HepG2 (cell line): ENCODE measurements around the gene LTBR. TPM values are rescaled to one million over a fixed set of nuclear protein-coding genes. Genes with fewer than 3 reads are reported as not detected.

Experiments used
- CBX5 ChIP-seq: sonication (generic); formaldehyde crosslinking; IDR thresholded peaks from 2 replicates; pipeline ENCODE4 v1.4.0; 2020; ENCODE audit warnings: missing genetic modification reagents, borderline replicate concordance
- CCAR2 ChIP-seq: fragments of 200-400 bp; formaldehyde crosslinking; optimal IDR thresholded peaks from 2 replicates; pipeline ENCODE3; 2018; ENCODE audit warnings: low read depth, mild to moderate bottlenecking, low read length, moderate library complexity
- DNMT1 ChIP-seq: sonication (generic); formaldehyde crosslinking; IDR thresholded peaks from 2 replicates; pipeline ENCODE4 v1.5.1; 2020; ENCODE audit warnings: mild to moderate bottlenecking, missing genetic modification reagents
- KLF11 ChIP-seq: IDR thresholded peaks from 2 replicates; pipeline ENCODE4 v1.6.1; 2016; ENCODE audit warnings: missing compliant biosample characterization
- KLF16 ChIP-seq, 2 experiments: sonication (generic) in 1 of 2; formaldehyde crosslinking in 1 of 2; IDR thresholded peaks; 2 replicates each; pipeline versions ENCODE4 v1.6.1 to v1.8.0; 2016 to 2023; ENCODE audit warnings: missing genetic modification reagents in 2 of 2, missing compliant biosample characterization in 1 of 2
- MAF1 ChIP-seq: sonication (generic); formaldehyde crosslinking; IDR thresholded peaks from 2 replicates; pipeline ENCODE4 v1.5.0; 2020; ENCODE audit warnings: missing genetic modification reagents, borderline replicate concordance
- NAIF1 ChIP-seq: sonication (generic); formaldehyde crosslinking; IDR thresholded peaks from 2 replicates; pipeline ENCODE4 v1.5.0; 2020; ENCODE audit warnings: mild to moderate bottlenecking, missing genetic modification reagents, borderline replicate concordance
- NFYB ChIP-seq: sonication (generic); formaldehyde crosslinking; IDR thresholded peaks from 2 replicates; pipeline ENCODE4 v1.4.0; 2020; ENCODE audit warnings: missing genetic modification reagents
- NONO ChIP-seq, 2 experiments: fragments of 450-650 bp in 1 of 2; sonication (generic) in 1 of 2; formaldehyde crosslinking in 1 of 2; IDR thresholded peaks in 1 of 2; conservative IDR thresholded peaks in 1 of 2; 2 replicates each; pipeline versions ENCODE4 v1.6.1 to v1.8.0; 2017 to 2022; ENCODE audit warnings: mild to moderate bottlenecking in 1 of 2, missing genetic modification reagents in 1 of 2, moderate library complexity in 1 of 2
- RFXANK ChIP-seq: IDR thresholded peaks from 2 replicates; pipeline ENCODE4 v1.6.1; 2016
- SIN3B ChIP-seq: fragments of 150-350 bp; IDR thresholded peaks from 2 replicates; pipeline ENCODE4 v1.6.1; 2014; ENCODE audit warnings: low read length
- SMARCE1 ChIP-seq: fragments of 450-650 bp; IDR thresholded peaks from 2 replicates; pipeline ENCODE4 v1.6.1; 2017; ENCODE audit warnings: borderline replicate concordance
- SRF ChIP-seq: IDR thresholded peaks from 2 replicates; pipeline ENCODE4 v1.6.1; 2011; ENCODE audit warnings: mild to moderate bottlenecking, low read depth, low read length, moderate library complexity
- TARDBP ChIP-seq: sonication (generic); formaldehyde crosslinking; IDR thresholded peaks from 2 replicates; pipeline ENCODE4 v1.8.0; 2022; ENCODE audit warnings: mild to moderate bottlenecking, missing genetic modification reagents
- TEAD2 ChIP-seq: sonication (generic); formaldehyde crosslinking; IDR thresholded peaks from 2 replicates; pipeline ENCODE4 v1.9.0; 2021; ENCODE audit warnings: missing genetic modification reagents
- ZBTB38 ChIP-seq: sonication (generic); formaldehyde crosslinking; IDR thresholded peaks from 2 replicates; pipeline ENCODE4 v1.5.1; 2020; ENCODE audit warnings: mild to moderate bottlenecking, missing genetic modification reagents
- ZFYVE20 ChIP-seq: sonication (generic); formaldehyde crosslinking; IDR thresholded peaks from 2 replicates; pipeline ENCODE4 v1.8.0; 2023; ENCODE audit warnings: low read depth, mild to moderate bottlenecking, moderate library complexity, missing genetic modification reagents, borderline replicate concordance
- ZNF17 ChIP-seq: sonication (generic); formaldehyde crosslinking; IDR thresholded peaks from 2 replicates; pipeline ENCODE4 v1.5.0; 2020; ENCODE audit warnings: mild to moderate bottlenecking, missing genetic modification reagents
- ZNF841 ChIP-seq: sonication (generic); formaldehyde crosslinking; IDR thresholded peaks from 2 replicates; pipeline ENCODE4 v1.8.1; 2023; ENCODE audit warnings: missing genetic modification reagents, borderline replicate concordance
- polyA plus RNA-seq, 8 experiments: library from polyadenylated mRNA; depleted of rRNA in 3 of 8; stranded (reverse) in 7 of 8; unstranded in 1 of 8; fragments of >200 nt; fragmentation: Illumina TruSeq in 4 of 8; extraction: Trizol in 4 of 8; gene quantifications; 2 replicates each; pipeline versions ENCODE4 v1.2.1 to v1.2.3, GENCODE V29; 2011 to 2016; ENCODE audit warnings: low read depth in 4 of 8, missing spikeins in 1 of 8, mixed read lengths in 1 of 8; ENCODE audit not compliant: insufficient read depth in 1 of 8
- total RNA-seq, 5 experiments: library from RNA; depleted of rRNA; stranded (reverse); fragments of >200 nt; fragmentation: Illumina TruSeq; extraction: Trizol; gene quantifications; 2 replicates each; pipeline ENCODE4 v1.2.3, GENCODE V29; 2016; ENCODE audit warnings: low read depth in 1 of 5
- TF ChIP-seq, protein P1 (sequence below): sonication (generic); formaldehyde crosslinking; IDR thresholded peaks from 2 replicates; pipeline ENCODE4 v1.4.0; 2020; ENCODE audit warnings: low read depth, mild to moderate bottlenecking, missing genetic modification reagents
- TF ChIP-seq, protein P2 (sequence below): sonication (generic); formaldehyde crosslinking; IDR thresholded peaks from 2 replicates; pipeline ENCODE4 v1.5.1; 2020; ENCODE audit warnings: mild to moderate bottlenecking, missing genetic modification reagents, moderate library complexity
- TF ChIP-seq, protein P3 (sequence below): sonication (generic); formaldehyde crosslinking; IDR thresholded peaks from 2 replicates; pipeline ENCODE4 v1.5.0; 2020; ENCODE audit warnings: mild to moderate bottlenecking, missing genetic modification reagents, borderline replicate concordance

LTBR gene
- total and polyA plus RNA-seq, 2 of the 13 experiments (the other 11 are each of a cell fraction or from before 2014, with no cell fraction given) = 31.4 to 34.8 TPM

DNA sequence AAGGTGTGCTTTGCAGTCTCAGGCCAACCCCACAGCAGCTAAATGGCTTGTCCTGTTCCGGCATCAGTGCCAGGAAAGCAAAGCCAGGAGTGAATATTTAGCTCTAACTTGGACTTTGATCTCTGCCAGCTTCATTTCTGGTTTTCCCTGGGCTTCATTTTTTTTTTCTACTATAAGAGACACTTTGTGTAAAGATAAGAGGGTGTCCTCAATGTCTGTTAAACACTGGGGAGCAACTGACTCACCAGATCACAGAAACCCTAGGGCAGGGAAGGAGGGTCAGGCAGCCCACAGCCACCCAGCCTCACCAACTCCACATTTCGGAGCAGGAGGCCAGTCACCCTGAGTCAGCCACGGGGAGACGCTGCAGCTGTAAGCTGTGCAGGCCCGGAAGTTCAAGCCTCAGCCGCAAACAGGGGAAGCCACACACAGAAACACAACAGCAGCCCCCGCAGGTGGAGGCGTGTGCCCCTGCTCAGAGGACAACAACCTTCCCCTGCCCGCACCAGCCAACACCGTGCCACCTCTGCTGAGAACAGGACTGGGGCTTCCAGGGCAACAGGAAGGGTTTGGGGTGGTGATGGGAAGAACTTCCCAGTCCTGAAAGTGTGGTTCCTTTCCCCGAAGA, 48.4 kb upstream of the LTBR start (continued):
- TF ChIP-seq MAF1 (CRISPR knock-in tag) (no peak), SRF (no peak), SIN3B (no peak), NAIF1 (CRISPR knock-in tag) (no peak), CBX5 (CRISPR knock-in tag) (0 out of 2 replicates have a peak, but pooled peaks have one; percentile 6), CCAR2 (no peak), TEAD2 (CRISPR knock-in tag) (no peak), ZBTB38 (CRISPR knock-in tag) (no peak), NONO (IDR thresholded peaks at IDR 0.05) (no peak), NONO (CRISPR knock-in tag; conservative IDR thresholded peaks at IDR 0.05) (no peak; the same call in 1 of the 2 replicates), DNMT1 (CRISPR knock-in tag) (no peak), SMARCE1 (no peak), RFXANK (CRISPR knock-in tag) (peak; percentile 58; the same call in 1 of the 2 replicates), ZFYVE20 (CRISPR knock-in tag) (no peak), KLF11 (no peak), ZNF841 (no peak), TARDBP (CRISPR knock-in tag) (peak; percentile 76), ZNF17 (CRISPR knock-in tag) (no peak), KLF16 (CRISPR knock-in tag; IDR thresholded peaks at IDR 0.05) (peak in 1 of 2 experiments; percentile 24; a peak in 1 of 4 replicates), NFYB (no peak)
- TF ChIP-seq, protein P1, sequence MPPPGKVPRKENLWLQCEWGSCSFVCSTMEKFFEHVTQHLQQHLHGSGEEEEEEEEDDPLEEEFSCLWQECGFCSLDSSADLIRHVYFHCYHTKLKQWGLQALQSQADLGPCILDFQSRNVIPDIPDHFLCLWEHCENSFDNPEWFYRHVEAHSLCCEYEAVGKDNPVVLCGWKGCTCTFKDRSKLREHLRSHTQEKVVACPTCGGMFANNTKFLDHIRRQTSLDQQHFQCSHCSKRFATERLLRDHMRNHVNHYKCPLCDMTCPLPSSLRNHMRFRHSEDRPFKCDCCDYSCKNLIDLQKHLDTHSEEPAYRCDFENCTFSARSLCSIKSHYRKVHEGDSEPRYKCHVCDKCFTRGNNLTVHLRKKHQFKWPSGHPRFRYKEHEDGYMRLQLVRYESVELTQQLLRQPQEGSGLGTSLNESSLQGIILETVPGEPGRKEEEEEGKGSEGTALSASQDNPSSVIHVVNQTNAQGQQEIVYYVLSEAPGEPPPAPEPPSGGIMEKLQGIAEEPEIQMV (CRISPR knock-in tag) = no peak
- TF ChIP-seq, protein P2, sequence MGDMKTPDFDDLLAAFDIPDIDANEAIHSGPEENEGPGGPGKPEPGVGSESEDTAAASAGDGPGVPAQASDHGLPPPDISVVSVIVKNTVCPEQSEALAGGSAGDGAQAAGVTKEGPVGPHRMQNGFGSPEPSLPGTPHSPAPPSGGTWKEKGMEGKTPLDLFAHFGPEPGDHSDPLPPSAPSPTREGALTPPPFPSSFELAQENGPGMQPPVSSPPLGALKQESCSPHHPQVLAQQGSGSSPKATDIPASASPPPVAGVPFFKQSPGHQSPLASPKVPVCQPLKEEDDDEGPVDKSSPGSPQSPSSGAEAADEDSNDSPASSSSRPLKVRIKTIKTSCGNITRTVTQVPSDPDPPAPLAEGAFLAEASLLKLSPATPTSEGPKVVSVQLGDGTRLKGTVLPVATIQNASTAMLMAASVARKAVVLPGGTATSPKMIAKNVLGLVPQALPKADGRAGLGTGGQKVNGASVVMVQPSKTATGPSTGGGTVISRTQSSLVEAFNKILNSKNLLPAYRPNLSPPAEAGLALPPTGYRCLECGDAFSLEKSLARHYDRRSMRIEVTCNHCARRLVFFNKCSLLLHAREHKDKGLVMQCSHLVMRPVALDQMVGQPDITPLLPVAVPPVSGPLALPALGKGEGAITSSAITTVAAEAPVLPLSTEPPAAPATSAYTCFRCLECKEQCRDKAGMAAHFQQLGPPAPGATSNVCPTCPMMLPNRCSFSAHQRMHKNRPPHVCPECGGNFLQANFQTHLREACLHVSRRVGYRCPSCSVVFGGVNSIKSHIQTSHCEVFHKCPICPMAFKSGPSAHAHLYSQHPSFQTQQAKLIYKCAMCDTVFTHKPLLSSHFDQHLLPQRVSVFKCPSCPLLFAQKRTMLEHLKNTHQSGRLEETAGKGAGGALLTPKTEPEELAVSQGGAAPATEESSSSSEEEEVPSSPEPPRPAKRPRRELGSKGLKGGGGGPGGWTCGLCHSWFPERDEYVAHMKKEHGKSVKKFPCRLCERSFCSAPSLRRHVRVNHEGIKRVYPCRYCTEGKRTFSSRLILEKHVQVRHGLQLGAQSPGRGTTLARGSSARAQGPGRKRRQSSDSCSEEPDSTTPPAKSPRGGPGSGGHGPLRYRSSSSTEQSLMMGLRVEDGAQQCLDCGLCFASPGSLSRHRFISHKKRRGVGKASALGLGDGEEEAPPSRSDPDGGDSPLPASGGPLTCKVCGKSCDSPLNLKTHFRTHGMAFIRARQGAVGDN (CRISPR knock-in tag) = peak; percentile 92
- TF ChIP-seq, protein P3, sequence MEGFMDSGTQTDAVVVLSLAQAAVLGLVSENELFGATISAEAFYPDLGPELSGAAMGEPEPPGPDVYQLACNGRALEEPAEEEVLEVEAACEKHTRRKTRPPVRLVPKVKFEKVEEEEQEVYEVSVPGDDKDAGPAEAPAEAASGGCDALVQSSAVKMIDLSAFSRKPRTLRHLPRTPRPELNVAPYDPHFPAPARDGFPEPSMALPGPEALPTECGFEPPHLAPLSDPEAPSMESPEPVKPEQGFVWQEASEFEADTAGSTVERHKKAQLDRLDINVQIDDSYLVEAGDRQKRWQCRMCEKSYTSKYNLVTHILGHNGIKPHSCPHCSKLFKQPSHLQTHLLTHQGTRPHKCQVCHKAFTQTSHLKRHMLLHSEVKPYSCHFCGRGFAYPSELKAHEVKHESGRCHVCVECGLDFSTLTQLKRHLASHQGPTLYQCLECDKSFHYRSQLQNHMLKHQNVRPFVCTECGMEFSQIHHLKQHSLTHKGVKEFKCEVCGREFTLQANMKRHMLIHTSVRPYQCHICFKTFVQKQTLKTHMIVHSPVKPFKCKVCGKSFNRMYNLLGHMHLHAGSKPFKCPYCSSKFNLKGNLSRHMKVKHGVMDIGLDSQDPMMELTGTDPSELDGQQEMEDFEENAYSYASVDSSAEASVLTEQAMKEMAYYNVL = no peak
